ENCODE measurements around the gene HES1.

Gene HES1

GRCh38 chr3:194121891-194122631 is 13.9 kb upstream of the HES1 start:
- no peak for TF ChIP-seq CTCF (conservative IDR thresholded peaks at IDR 0.05; ENCODE audit: low read depth, low read length)
- H3K27ac ChIP-seq = no peak overlapping the region
- H3K9ac ChIP-seq = no peak overlapping the region
- H2AFZ ChIP-seq (ENCODE audit: low read depth) = no peak overlapping the region
- no peaks in the 10 kb centered on the region; the same call in 1 of the 2 replicates for H3K27me3 ChIP-seq (ENCODE audit: insufficient read depth, low read depth)
- no peaks in the 10 kb centered on the region for H3K4me1 ChIP-seq (ENCODE audit: low read depth, poor library complexity, severe bottlenecking)
- H3K79me2 ChIP-seq (ENCODE audit: insufficient read depth, low read depth) = no peaks in the 10 kb centered on the region
- no peaks in the 10 kb centered on the region for H3K36me3 ChIP-seq (ENCODE audit: insufficient read depth)
- no peak overlapping the region for H3K4me2 ChIP-seq
- no peaks in the 10 kb centered on the region for H4K20me1 ChIP-seq (ENCODE audit: insufficient read depth)
- H3K4me3 ChIP-seq (IDR thresholded peaks at IDR 0.05; ENCODE audit: insufficient read depth, low read depth, low read length) = no peak overlapping the region

GRCh38 chr3:194123726-194124125 is 12.2 kb upstream of the HES1 start:
- Histone ChIP-seq H3K27me3 (ENCODE audit: insufficient read depth, low read depth) (no peaks in the 10 kb centered on the region; the same call in 1 of the 2 replicates), H3K4me2 (no peak overlapping the region), H3K27ac (no peak overlapping the region), H2AFZ (ENCODE audit: low read depth) (no peak overlapping the region), H3K36me3 (ENCODE audit: insufficient read depth) (no peaks in the 10 kb centered on the region), H3K4me1 (ENCODE audit: low read depth, poor library complexity, severe bottlenecking) (no peaks in the 10 kb centered on the region), H3K4me3 (IDR thresholded peaks at IDR 0.05; ENCODE audit: insufficient read depth, low read depth, low read length) (no peak overlapping the region), H3K9ac (no peak overlapping the region), H3K79me2 (ENCODE audit: insufficient read depth, low read depth) (no peaks in the 10 kb centered on the region), H4K20me1 (ENCODE audit: insufficient read depth) (no peaks in the 10 kb centered on the region)
- TF ChIP-seq CTCF (conservative IDR thresholded peaks at IDR 0.05; ENCODE audit: low read depth, low read length) = no peak

GRCh38 chr3:194124193-194124592 is 11.8 kb upstream of the HES1 start:
- Histone ChIP-seq H3K79me2 (ENCODE audit: insufficient read depth, low read depth) (no peaks in the 10 kb centered on the region), H2AFZ (ENCODE audit: low read depth) (no peak overlapping the region), H3K4me2 (no peak overlapping the region), H3K4me1 (ENCODE audit: low read depth, poor library complexity, severe bottlenecking) (no peaks in the 10 kb centered on the region), H3K9ac (no peak overlapping the region), H3K36me3 (ENCODE audit: insufficient read depth) (no peaks in the 10 kb centered on the region), H3K4me3 (IDR thresholded peaks at IDR 0.05; ENCODE audit: insufficient read depth, low read depth, low read length) (no peak overlapping the region), H3K27ac (no peak overlapping the region), H3K27me3 (ENCODE audit: insufficient read depth, low read depth) (peaks cover 4% of the 10 kb centered on the region; the same call in 1 of the 2 replicates), H4K20me1 (ENCODE audit: insufficient read depth) (no peaks in the 10 kb centered on the region)
- no peak for TF ChIP-seq CTCF (conservative IDR thresholded peaks at IDR 0.05; ENCODE audit: low read depth, low read length)

- peaks cover 8% of the 10 kb centered on the region for H3K4me1 ChIP-seq (ENCODE audit: low read depth, poor library complexity, severe bottlenecking)
- no peak for TF ChIP-seq CTCF (conservative IDR thresholded peaks at IDR 0.05; ENCODE audit: low read depth, low read length)
- no peak overlapping the region for H3K4me2 ChIP-seq
These were observed 10.5 kb upstream of the HES1 start for GRCh38 chr3:194125442-194125841.

More at GRCh38 chr3:194125442-194125841, 10.5 kb upstream of the HES1 start:
- Histone ChIP-seq H3K9ac (no peak overlapping the region), H4K20me1 (ENCODE audit: insufficient read depth) (no peaks in the 10 kb centered on the region), H3K36me3 (ENCODE audit: insufficient read depth) (no peaks in the 10 kb centered on the region), H2AFZ (ENCODE audit: low read depth) (no peak overlapping the region), H3K4me3 (IDR thresholded peaks at IDR 0.05; ENCODE audit: insufficient read depth, low read depth, low read length) (no peak overlapping the region), H3K27ac (no peak overlapping the region), H3K27me3 (ENCODE audit: insufficient read depth, low read depth) (peaks cover 16% of the 10 kb centered on the region), H3K79me2 (ENCODE audit: insufficient read depth, low read depth) (no peaks in the 10 kb centered on the region)

Data from KMS-11 (cell line).